ENCODE measurements around the gene ARL6IP4. TPM values are rescaled to one million over a fixed set of nuclear protein-coding genes. Genes with fewer than 3 reads are reported as not detected.
A peak's percentile ranks its signal among the peaks of the same experiment; 100 is the strongest.

Gene ARL6IP4
- total and polyA plus RNA-seq, 2 of the 4 experiments (the other 2 are of a cell fraction) = 161 to 254 TPM

GRCh38 chr12:122963941-122964265 is 16.6 kb upstream of the ARL6IP4 start:
- no peak overlapping the region for H3K4me2 ChIP-seq (ENCODE audit: low read depth, low read length)
- no TSS peak for BruUV-seq (replicated peaks)
- ChIA-PET CTCF (no interaction called here), POLR2A (ENCODE audit: unreplicated experiment) (no interaction called here)
- H3K4me1 ChIP-seq (ENCODE audit: control insufficient read depth, insufficient read depth, low read length) = peaks cover 8% of the 10 kb centered on the region
- H3K23ac ChIP-seq (ENCODE audit: low read depth, low read length) = no peak overlapping the region
- peak overlapping the region; percentile 66 for H2AK9ac ChIP-seq (replicated peaks; ENCODE audit: low read depth, low read length, poor library complexity)
- no peak overlapping the region for H3K27ac ChIP-seq (ENCODE audit: insufficient read depth, low read length)
- peaks cover 0 to 25% of the 10 kb centered on the region in 2 experiments; a peak in 2 of 4 replicates for H3K79me1 ChIP-seq (ENCODE audit: low read depth in 1 of 2, low read length in 2 of 2)
- no peak overlapping the region for H2BK15ac ChIP-seq (ENCODE audit: low read depth, low read length)
- H4K91ac ChIP-seq (ENCODE audit: insufficient read depth, low read depth, low read length) = no peak overlapping the region
- ATAC-seq (ENCODE audit: low read depth) = no peak
- H2AK5ac ChIP-seq (ENCODE audit: low read depth, low read length) = no peak overlapping the region
- no peak overlapping the region for H2BK120ac ChIP-seq (ENCODE audit: low read depth, low read length)
- peak overlapping the region; percentile 66 for H2AFZ ChIP-seq (replicated peaks; ENCODE audit: low read length, poor library complexity)
- peak; percentile 59 for DNase-seq
- H4K20me1 ChIP-seq (ENCODE audit: insufficient read depth, low read length) = peaks cover 4% of the 10 kb centered on the region
- H2BK5ac ChIP-seq (ENCODE audit: low read depth, low read length, poor library complexity, severe bottlenecking) = no peak overlapping the region
- H3K18ac ChIP-seq (ENCODE audit: low read depth, low read length) = no peak overlapping the region
- in situ Hi-C loops (cut with MboI; ENCODE audit: low sequenced_read_pairs) = loop anchor here (25.0 kb wide), 1 partner anchor 327 kb away; no protein-coding TSS in a partner anchor
- H4K8ac ChIP-seq (ENCODE audit: low read depth in 2 of 2, low read length in 2 of 2) = no peak overlapping the region
- no peaks in the 10 kb centered on the region for H3K27me3 ChIP-seq (ENCODE audit: control insufficient read depth, insufficient read depth, low read length)
- H3K36me3 ChIP-seq (ENCODE audit: control insufficient read depth, insufficient read depth, low read length) = peaks cover 4% of the 10 kb centered on the region; the same call in 1 of the 2 replicates
- no peak overlapping the region for H3K4me3 ChIP-seq (ENCODE audit: insufficient read depth, low read depth, low read length)
- no peak overlapping the region for H3K56ac ChIP-seq (ENCODE audit: extremely low read depth, insufficient read depth, low read length)
- H3K14ac ChIP-seq (replicated peaks; ENCODE audit: low read depth, low read length) = no peak overlapping the region; the same call in 1 of the 2 replicates
- H4K5ac ChIP-seq (ENCODE audit: low read depth, low read length) = no peak overlapping the region
- 5% methylated on average over 3 of the region's 8 CpGs; no CpG with 5 or more reads in 1 of the 2 experiments for WGBS, 2 experiments (ENCODE audit: extremely low coverage in 2 of 2, insufficient read length in 1 of 2)
- dilution Hi-C loops (cut with HindIII; ENCODE audit: low sequenced_read_pairs, unreplicated experiment) = no loop called here
- H2BK20ac ChIP-seq (ENCODE audit: low read depth, low read length) = no peak overlapping the region
- TF ChIP-seq ELK1 (IDR thresholded peaks at IDR 0.05; ENCODE audit: borderline replicate concordance, low read depth, low read length) (no peak), CHD1 (IDR thresholded peaks at IDR 0.05; ENCODE audit: low read depth, low read length) (no peak), CEBPB (IDR thresholded peaks at IDR 0.05; ENCODE audit: low read depth, low read length) (no peak), MAZ (IDR thresholded peaks at IDR 0.05; ENCODE audit: borderline replicate concordance, low read depth, low read length) (no peak), FOS (IDR thresholded peaks at IDR 0.05; ENCODE audit: low read depth, low read length) (no peak), RCOR1 (IDR thresholded peaks at IDR 0.05; ENCODE audit: insufficient replicate concordance, low read length) (no peak), BHLHE40 (IDR thresholded peaks at IDR 0.05; ENCODE audit: low read depth, low read length) (no peak), RAD21 (IDR thresholded peaks at IDR 0.05; ENCODE audit: low read length) (no peak), MXI1 (IDR thresholded peaks at IDR 0.05; ENCODE audit: borderline replicate concordance, low read depth, low read length) (no peak), SMC3 (IDR thresholded peaks at IDR 0.05; ENCODE audit: low read depth, low read length) (no peak), NFE2L2 (IDR thresholded peaks at IDR 0.05; ENCODE audit: low read depth, low read length) (no peak), POLR2A (IDR thresholded peaks at IDR 0.05; ENCODE audit: low read depth, low read length) (no peak), MAFK (IDR thresholded peaks at IDR 0.05; ENCODE audit: low read depth, low read length) (no peak), USF2 (IDR thresholded peaks at IDR 0.05; ENCODE audit: low read depth, low read length) (no peak), CTCF (conservative IDR thresholded peaks at IDR 0.05; ENCODE audit: low read depth, low read length) (no peak), RFX5 (IDR thresholded peaks at IDR 0.05; ENCODE audit: low read depth, low read length) (no peak)
- no peak overlapping the region; the same call in 1 of the 2 replicates for H3K9ac ChIP-seq (ENCODE audit: low read depth, low read length)
- no peak overlapping the region for H3K4ac ChIP-seq (ENCODE audit: low read depth, low read length)
- H3K9me3 ChIP-seq (ENCODE audit: control insufficient read depth, insufficient read depth, low read length) = no peaks in the 10 kb centered on the region
- intact Hi-C loops (cut with micrococcal nuclease) = no loop called here
- no peaks in the 10 kb centered on the region; the same call in 1 of the 2 replicates for H3K9me1 ChIP-seq (ENCODE audit: insufficient read depth, low read length)

All from IMR-90 (cell line).